HEK293T (cell line): Measurements from ENCODE around the gene BPIFB3.
"Not testable (repeated sequence)": the region's sequence is repeated elsewhere in the genome, so short reads cannot be mapped to it uniquely, and the experiment has no call there.

Experiments used
- FOXK2 ChIP-seq: fragments of 450-650 bp; IDR thresholded peaks from 2 replicates; pipeline ENCODE4 v1.6.1; 2016; ENCODE audit warnings: mild to moderate bottlenecking
- SUZ12 ChIP-seq: fragments of 450-650 bp; IDR thresholded peaks from 2 replicates; pipeline ENCODE4 v1.6.1; 2016; ENCODE audit warnings: mild to moderate bottlenecking

GRCh38 chr20:33106058-33106620 lies 52.4 kb downstream of the BPIFB3 start:
- not testable (repeated sequence) for TF ChIP-seq FOXK2, SUZ12
